HepG2 (cell line): Measurements from ENCODE around the gene SMYD1. TPM values are rescaled to one million over a fixed set of nuclear protein-coding genes. Genes with fewer than 3 reads are reported as not detected.
A peak's percentile ranks its signal among the peaks of the same experiment; 100 is the strongest.

Source experiments
- GFI1 ChIP-seq: sonication (generic); formaldehyde crosslinking; IDR thresholded peaks from 2 replicates; pipeline ENCODE4 v1.5.0; 2020; ENCODE audit warnings: missing genetic modification reagents, mild to moderate bottlenecking, borderline replicate concordance
- MATR3 ChIP-seq: sonication (generic); formaldehyde crosslinking; IDR thresholded peaks from 2 replicates; pipeline ENCODE4 v1.4.0; 2020; ENCODE audit warnings: missing genetic modification reagents
- MEF2D ChIP-seq: sonication (generic); formaldehyde crosslinking; IDR thresholded peaks from 2 replicates; pipeline ENCODE4 v1.5.1; 2020; ENCODE audit warnings: mild to moderate bottlenecking, missing genetic modification reagents
- POGZ ChIP-seq: sonication (generic); formaldehyde crosslinking; IDR thresholded peaks from 2 replicates; pipeline ENCODE4 v1.4.0; 2020; ENCODE audit warnings: mild to moderate bottlenecking, missing genetic modification reagents
- RAD51 ChIP-seq: fragments of 450-650 bp; IDR thresholded peaks from 2 replicates; pipeline ENCODE4 v1.6.1; 2016; ENCODE audit warnings: borderline replicate concordance
- RCOR2 ChIP-seq: IDR thresholded peaks from 2 replicates; pipeline ENCODE4 v1.6.1; 2016; ENCODE audit warnings: missing biosample characterization, missing genetic modification reagents
- TBX2 ChIP-seq: sonication (generic); formaldehyde crosslinking; IDR thresholded peaks from 2 replicates; pipeline ENCODE4 v1.5.0; 2020; ENCODE audit warnings: missing genetic modification reagents, mild to moderate bottlenecking, borderline replicate concordance
- TFE3 ChIP-seq: IDR thresholded peaks from 2 replicates; pipeline ENCODE4 v1.6.1; 2016
- ZBTB40 ChIP-seq, 2 experiments: fragments of 450-650 bp in 1 of 2; sonication (generic) in 1 of 2; formaldehyde crosslinking in 1 of 2; IDR thresholded peaks; 2 replicates each; pipeline versions ENCODE4 v1.6.1 to v1.8.0; 2016 to 2022; ENCODE audit warnings: antibody characterized with exemption in 1 of 2, mild to moderate bottlenecking in 1 of 2, missing genetic modification reagents in 1 of 2
- ZBTB7A ChIP-seq: sonication (generic); formaldehyde crosslinking; IDR thresholded peaks from 2 replicates; pipeline ENCODE4 v1.8.0; 2022; ENCODE audit warnings: mild to moderate bottlenecking, missing genetic modification reagents
- ZFP41 ChIP-seq: sonication (generic); formaldehyde crosslinking; IDR thresholded peaks from 2 replicates; pipeline ENCODE4 v1.4.0; 2020; ENCODE audit warnings: mild to moderate bottlenecking, missing genetic modification reagents, borderline replicate concordance
- ZFP62 ChIP-seq: sonication (generic); formaldehyde crosslinking; IDR thresholded peaks from 2 replicates; pipeline ENCODE4 v1.4.0; 2020; ENCODE audit warnings: missing genetic modification reagents
- ZNF124 ChIP-seq: sonication (generic); formaldehyde crosslinking; IDR thresholded peaks from 2 replicates; pipeline ENCODE4 v1.4.0; 2020; ENCODE audit warnings: missing genetic modification reagents
- ZNF230 ChIP-seq: sonication (generic); formaldehyde crosslinking; IDR thresholded peaks from 2 replicates; pipeline ENCODE4 v1.4.0; 2020; ENCODE audit warnings: mild to moderate bottlenecking, missing genetic modification reagents
- ZNF572 ChIP-seq: sonication (generic); formaldehyde crosslinking; IDR thresholded peaks from 2 replicates; pipeline ENCODE4 v1.5.1; 2020; ENCODE audit warnings: mild to moderate bottlenecking, missing genetic modification reagents
- ZXDC ChIP-seq: sonication (generic); formaldehyde crosslinking; IDR thresholded peaks from 2 replicates; pipeline ENCODE4 v1.5.0; 2020; ENCODE audit warnings: mild to moderate bottlenecking, missing genetic modification reagents
- polyA plus RNA-seq, 8 experiments: library from polyadenylated mRNA; depleted of rRNA in 3 of 8; stranded (reverse) in 7 of 8; unstranded in 1 of 8; fragments of >200 nt; fragmentation: Illumina TruSeq in 4 of 8; extraction: Trizol in 4 of 8; gene quantifications; 2 replicates each; pipeline versions ENCODE4 v1.2.1 to v1.2.3, GENCODE V29; 2011 to 2016; ENCODE audit warnings: low read depth in 4 of 8, missing spikeins in 1 of 8, mixed read lengths in 1 of 8; ENCODE audit not compliant: insufficient read depth in 1 of 8
- total RNA-seq, 5 experiments: library from RNA; depleted of rRNA; stranded (reverse); fragments of >200 nt; fragmentation: Illumina TruSeq; extraction: Trizol; gene quantifications; 2 replicates each; pipeline ENCODE4 v1.2.3, GENCODE V29; 2016; ENCODE audit warnings: low read depth in 1 of 5

The SMYD1 gene
- total and polyA plus RNA-seq, 2 of the 13 experiments (the other 11 are each of a cell fraction or from before 2014, with no cell fraction given) = not detected

GRCh38 chr2:88055371-88056128, 12.1 kb upstream of the SMYD1 start, which contains the start of gene KRCC1 (continued):
- no peak for TF ChIP-seq ZBTB40 (IDR thresholded peaks at IDR 0.05)
- peak; percentile 61; the same call in 1 of the 2 replicates for TF ChIP-seq ZBTB40 (CRISPR knock-in tag; IDR thresholded peaks at IDR 0.05)
- peak; percentile 64 for TF ChIP-seq TBX2 (CRISPR knock-in tag)
- peak; percentile 25; the same call in 1 of the 2 replicates for TF ChIP-seq ZNF124
- no peak for TF ChIP-seq TFE3 (CRISPR knock-in tag)
- TF ChIP-seq MEF2D (CRISPR knock-in tag) = peak; percentile 34; the same call in 1 of the 2 replicates
- TF ChIP-seq ZFP62 = peak; percentile 50; the same call in 1 of the 2 replicates
- TF ChIP-seq ZBTB7A = no peak; the same call in 1 of the 2 replicates
- peak; percentile 85 for TF ChIP-seq POGZ (CRISPR knock-in tag)
- peak; percentile 96 for TF ChIP-seq ZNF230 (CRISPR knock-in tag)
- TF ChIP-seq RAD51 = no peak
- no peak for TF ChIP-seq ZNF572
- TF ChIP-seq RCOR2 (CRISPR knock-in tag) = no peak; the same call in 1 of the 2 replicates
- TF ChIP-seq GFI1 (CRISPR knock-in tag) = peak; percentile 79
- peak; percentile 73; the same call in 1 of the 2 replicates for TF ChIP-seq ZFP41
- TF ChIP-seq ZXDC (CRISPR knock-in tag) = no peak
- TF ChIP-seq MATR3 (CRISPR knock-in tag) = no peak
